Measurements from ENCODE around the gene MARS1.
"Not testable (repeated sequence)": the region's sequence is repeated elsewhere in the genome, so short reads cannot be mapped to it uniquely, and the experiment has no call there.

The MARS1 gene

DNA sequence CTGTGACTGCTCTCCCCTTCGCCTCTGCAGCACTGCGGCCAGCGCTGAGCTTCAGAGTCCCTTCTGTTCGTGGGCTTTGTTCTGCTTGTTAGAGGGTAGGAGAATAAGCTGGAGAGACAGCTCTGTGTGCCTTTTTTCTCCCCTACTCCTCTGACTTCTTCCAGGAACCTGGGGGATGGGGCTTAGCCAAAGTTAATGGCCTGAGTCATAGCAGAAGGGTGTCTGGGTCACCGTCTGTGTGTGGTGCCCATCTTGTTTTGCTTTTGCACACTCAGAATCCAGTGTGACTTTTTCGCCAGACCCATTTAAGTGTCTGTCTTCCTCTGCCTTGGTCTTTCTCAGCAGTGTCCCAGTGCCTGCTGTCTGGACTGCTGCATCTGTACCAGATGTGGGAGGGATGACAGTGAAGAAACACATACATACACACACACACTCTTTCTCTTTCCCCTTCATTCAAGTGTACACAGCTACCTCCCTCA, 65.0 kb downstream of the MARS1 start:
- no peak for DNase-seq (ENCODE audit: low spot score)
- TF ChIP-seq, protein P1, sequence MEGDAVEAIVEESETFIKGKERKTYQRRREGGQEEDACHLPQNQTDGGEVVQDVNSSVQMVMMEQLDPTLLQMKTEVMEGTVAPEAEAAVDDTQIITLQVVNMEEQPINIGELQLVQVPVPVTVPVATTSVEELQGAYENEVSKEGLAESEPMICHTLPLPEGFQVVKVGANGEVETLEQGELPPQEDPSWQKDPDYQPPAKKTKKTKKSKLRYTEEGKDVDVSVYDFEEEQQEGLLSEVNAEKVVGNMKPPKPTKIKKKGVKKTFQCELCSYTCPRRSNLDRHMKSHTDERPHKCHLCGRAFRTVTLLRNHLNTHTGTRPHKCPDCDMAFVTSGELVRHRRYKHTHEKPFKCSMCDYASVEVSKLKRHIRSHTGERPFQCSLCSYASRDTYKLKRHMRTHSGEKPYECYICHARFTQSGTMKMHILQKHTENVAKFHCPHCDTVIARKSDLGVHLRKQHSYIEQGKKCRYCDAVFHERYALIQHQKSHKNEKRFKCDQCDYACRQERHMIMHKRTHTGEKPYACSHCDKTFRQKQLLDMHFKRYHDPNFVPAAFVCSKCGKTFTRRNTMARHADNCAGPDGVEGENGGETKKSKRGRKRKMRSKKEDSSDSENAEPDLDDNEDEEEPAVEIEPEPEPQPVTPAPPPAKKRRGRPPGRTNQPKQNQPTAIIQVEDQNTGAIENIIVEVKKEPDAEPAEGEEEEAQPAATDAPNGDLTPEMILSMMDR (IDR thresholded peaks at IDR 0.05; ENCODE audit: borderline replicate concordance, control extremely low read depth, extremely low read depth, insufficient read depth, missing control alignments): no peak
- in situ Hi-C loops (cut with MboI; ENCODE audit: low sequenced_read_pairs, unreplicated experiment): no loop called here

DNA sequence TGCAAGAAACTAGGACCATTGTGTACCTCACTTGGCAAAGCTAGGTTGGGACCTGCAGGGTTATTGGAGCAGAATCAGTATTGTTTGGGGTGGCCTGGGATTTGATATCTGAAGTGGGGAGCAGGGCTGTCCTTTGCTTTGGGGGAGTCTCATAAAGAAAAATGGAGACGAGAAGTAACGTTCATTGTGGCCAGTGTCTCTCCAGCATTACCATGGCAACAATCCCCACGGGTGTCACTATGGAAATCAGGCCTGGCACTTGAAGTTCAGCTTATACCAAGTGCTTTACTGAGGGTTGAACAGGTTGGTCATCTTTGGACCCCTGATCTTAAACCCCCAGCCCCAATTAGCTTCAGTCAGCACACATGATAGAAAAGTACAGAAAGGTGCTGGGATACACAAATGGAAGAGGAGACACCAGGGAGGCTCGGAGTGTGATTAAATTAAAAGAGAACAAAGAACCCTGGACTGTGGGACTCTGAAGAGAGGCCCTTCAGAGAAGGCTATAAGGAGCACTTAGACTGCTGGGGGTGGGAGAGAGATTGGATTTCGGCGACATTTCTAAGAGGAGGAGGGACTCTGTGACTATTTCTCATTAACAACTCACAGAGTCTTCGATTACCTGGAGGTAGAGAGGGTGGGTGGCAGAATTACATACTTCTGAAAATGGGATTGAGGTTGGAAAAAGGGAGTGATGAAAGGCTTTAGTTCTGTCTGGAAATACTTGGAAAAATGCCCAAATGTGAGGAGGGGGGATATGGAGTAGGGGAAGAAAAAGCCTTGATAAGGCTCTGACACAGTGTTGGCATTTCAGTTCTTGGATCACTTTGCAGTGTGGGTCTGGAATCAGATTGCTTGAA, 65.7 kb downstream of the MARS1 start:
- in situ Hi-C loops (cut with MboI; ENCODE audit: low sequenced_read_pairs, unreplicated experiment): no loop called here
- no peak for DNase-seq (ENCODE audit: low spot score)
- TF ChIP-seq, protein P1 (IDR thresholded peaks at IDR 0.05; ENCODE audit: borderline replicate concordance, control extremely low read depth, extremely low read depth, insufficient read depth, missing control alignments): no peak

DNA sequence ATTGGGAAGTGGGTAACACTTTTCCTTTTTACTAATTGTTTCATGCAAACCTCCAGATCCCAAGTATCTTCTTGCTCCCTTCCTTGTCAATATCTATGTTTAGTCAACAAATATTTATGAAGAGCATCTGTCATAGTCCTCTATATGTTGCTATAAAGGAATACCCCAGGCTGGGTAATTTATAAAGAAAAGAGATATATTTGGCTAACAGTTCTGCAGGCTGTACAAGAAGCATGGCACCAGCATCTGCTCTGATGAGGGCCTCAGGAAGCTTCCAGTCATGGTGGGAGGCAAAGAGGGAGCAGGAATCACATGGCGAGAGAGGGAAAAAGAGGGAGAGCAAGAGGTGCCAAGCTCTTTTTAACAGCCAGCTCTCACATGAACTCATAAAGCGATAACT, 66.6 kb downstream of the MARS1 start:
- in situ Hi-C loops (cut with MboI; ENCODE audit: low sequenced_read_pairs, unreplicated experiment): no loop called here
- TF ChIP-seq, protein P1 (IDR thresholded peaks at IDR 0.05; ENCODE audit: borderline replicate concordance, control extremely low read depth, extremely low read depth, insufficient read depth, missing control alignments): no peak
- DNase-seq (ENCODE audit: low spot score): no peak

GRCh38 chr12:57554897-57555296, 67.0 kb downstream of the MARS1 start:
- TF ChIP-seq, protein P1 (IDR thresholded peaks at IDR 0.05; ENCODE audit: borderline replicate concordance, control extremely low read depth, extremely low read depth, insufficient read depth, missing control alignments): no peak
- in situ Hi-C loops (cut with MboI; ENCODE audit: low sequenced_read_pairs, unreplicated experiment): no loop called here
- DNase-seq (ENCODE audit: low spot score): no peak

DNA sequence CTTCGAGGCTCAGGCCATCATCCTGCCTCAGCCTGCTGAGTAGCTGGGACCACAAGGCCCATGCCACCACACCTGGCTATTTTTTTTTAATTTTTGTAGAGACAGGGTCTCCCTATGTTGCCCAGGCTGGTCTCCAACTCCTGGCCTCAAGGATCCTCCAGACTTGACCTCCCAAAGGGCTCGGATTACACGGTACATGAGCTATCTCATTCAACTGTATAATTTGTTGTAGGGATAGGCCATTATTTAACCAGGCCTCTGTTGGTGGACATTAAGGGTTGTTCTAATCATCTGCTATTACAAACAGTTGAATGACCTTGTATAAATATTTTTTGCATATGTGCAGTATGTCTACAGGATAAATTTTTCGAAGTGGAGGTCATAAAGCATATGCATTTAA, 71.0 kb downstream of the MARS1 start:
- in situ Hi-C loops (cut with MboI; ENCODE audit: low sequenced_read_pairs, unreplicated experiment): no loop called here
- TF ChIP-seq, protein P1 (IDR thresholded peaks at IDR 0.05; ENCODE audit: borderline replicate concordance, control extremely low read depth, extremely low read depth, insufficient read depth, missing control alignments): no peak
- no peak for DNase-seq (ENCODE audit: low spot score)

DNA sequence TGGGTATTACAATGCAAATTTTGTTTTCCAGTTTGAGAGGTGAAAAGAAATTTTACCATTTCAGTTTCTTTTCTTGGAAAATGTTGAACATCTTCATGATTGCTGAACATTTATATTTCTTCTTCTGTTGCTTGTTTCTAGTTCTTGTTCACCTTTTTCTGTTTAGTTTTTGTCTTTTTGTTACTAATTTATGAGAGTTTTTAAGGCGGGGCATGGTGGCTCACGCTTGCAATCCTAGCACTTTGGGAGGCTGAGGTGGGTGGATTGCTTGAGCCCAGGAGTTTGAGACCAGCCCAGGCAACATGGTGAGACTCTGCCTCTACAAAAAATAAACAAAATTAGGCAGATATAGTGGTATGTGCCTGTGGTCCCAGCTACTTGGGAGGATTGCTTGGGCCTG, 72.6 kb downstream of the MARS1 start:
- in situ Hi-C loops (cut with MboI; ENCODE audit: low sequenced_read_pairs, unreplicated experiment): no loop called here
- TF ChIP-seq, protein P1 (IDR thresholded peaks at IDR 0.05; ENCODE audit: borderline replicate concordance, control extremely low read depth, extremely low read depth, insufficient read depth, missing control alignments): no peak
- DNase-seq (ENCODE audit: low spot score): no peak

DNA sequence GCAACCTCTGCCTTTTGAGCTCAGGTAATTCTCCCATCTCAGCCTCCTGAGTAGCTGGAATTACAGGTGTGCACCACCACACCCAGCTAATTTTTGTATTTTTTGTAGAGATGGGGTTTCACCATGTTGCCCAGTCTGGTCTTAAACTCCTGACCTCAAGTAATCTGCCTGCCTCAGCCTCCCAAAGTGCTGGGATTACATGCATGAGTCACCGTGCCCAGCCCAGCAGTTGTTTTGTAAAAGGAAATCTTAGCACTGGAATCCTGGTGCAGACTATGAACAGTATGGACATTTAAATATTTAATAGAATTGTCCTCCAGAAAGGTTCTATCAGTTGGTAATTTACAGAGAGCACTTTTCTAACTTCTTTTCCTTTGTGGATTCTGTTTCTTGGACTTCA, 73.2 kb downstream of the MARS1 start:
- DNase-seq (ENCODE audit: low spot score); in situ Hi-C loops (cut with MboI; ENCODE audit: low sequenced_read_pairs, unreplicated experiment): not testable (repeated sequence)

Data from GM13976 (cell line).